Measurements from ENCODE around the gene METTL3. TPM values are rescaled to one million over a fixed set of nuclear protein-coding genes. Genes with fewer than 3 reads are reported as not detected.
A peak's percentile ranks its signal among the peaks of the same experiment; 100 is the strongest.

METTL3 gene
- total and polyA plus RNA-seq, 2 of the 13 experiments (the other 11 are each of a cell fraction or from before 2014, with no cell fraction given) = 123 to 130 TPM

- intact Hi-C loops (cut with micrococcal nuclease; ENCODE audit: unreplicated experiment) = no loop called here
These were observed 32.8 kb upstream of the METTL3 start for GRCh38 chr14:21543963-21544362.

GRCh38 chr14:21543521-21543960, 32.4 kb upstream of the METTL3 start:
- Histone ChIP-seq H3K9me3 (ENCODE audit: low read length) (no peaks in the 10 kb centered on the region), H3K9ac (ENCODE audit: insufficient read depth, low read depth, low read length) (no peak overlapping the region), H3K27me3 (ENCODE audit: control insufficient read depth in 1 of 2, insufficient read depth in 2 of 2, low read length in 2 of 2) (no peaks in the 10 kb centered on the region), H2AFZ (ENCODE audit: low read length) (no peak overlapping the region), H3K4me1 (ENCODE audit: insufficient read depth, low read length) (peaks cover 17% of the 10 kb centered on the region; the same call in 1 of the 2 replicates), H3K4me2 (ENCODE audit: low read depth, low read length) (no peak overlapping the region), H3K4me3 (replicated peaks in 1 of 3; ENCODE audit: insufficient read depth in 1 of 3, low read depth in 2 of 3, low read length in 3 of 3) (no peak overlapping the region), H3K36me3 (replicated peaks in 1 of 2; ENCODE audit: control insufficient read depth in 1 of 2, insufficient read depth in 2 of 2, low read length in 2 of 2) (no peaks in the 10 kb centered on the region), H3K27ac (ENCODE audit: extremely low read length, insufficient read depth, low read length) (no peak overlapping the region), H4K20me1 (ENCODE audit: insufficient read depth, low read length) (no peaks in the 10 kb centered on the region), H3K79me2 (ENCODE audit: insufficient read depth, low read length) (no peaks in the 10 kb centered on the region)
- BruUV-seq (replicated peaks) = no TSS peak
- intact Hi-C loops (cut with micrococcal nuclease; ENCODE audit: unreplicated experiment) = no loop called here
- no peak for DNase-seq (ENCODE audit: low spot score)
- TF ChIP-seq PCBP2 (optimal IDR thresholded peaks at IDR 0.05; ENCODE audit: low read depth, low read length, poor library complexity, severe bottlenecking) (peak; percentile 74), ZBTB49 (CRISPR knock-in tag; IDR thresholded peaks at IDR 0.05; ENCODE audit: borderline replicate concordance) (no peak), ZBTB8A (CRISPR knock-in tag; IDR thresholded peaks at IDR 0.05; ENCODE audit: borderline replicate concordance, low read depth) (no peak), ZFP36L2 (CRISPR knock-in tag; IDR thresholded peaks at IDR 0.05) (no peak), CREB3 (CRISPR knock-in tag; IDR thresholded peaks at IDR 0.05) (no peak), FOXO4 (CRISPR knock-in tag; conservative IDR thresholded peaks at IDR 0.05) (no peak), TFE3 (CRISPR knock-in tag; IDR thresholded peaks at IDR 0.05) (no peak), TP53 (CRISPR knock-in tag; conservative IDR thresholded peaks at IDR 0.05) (no peak)
- no peak for FAIRE-seq
- in situ Hi-C loops (cut with HindIII; ENCODE audit: extremely low pct_ligation_motif_present, low pct_unique_long_range_greater_than_20kb) = no loop called here
- WGBS (ENCODE audit: low lambda C conversion rate) = 46% methylated on average over 7 of the region's 7 CpGs
- CTCF ChIA-PET (ENCODE audit: low intra/inter-chr PET ratio, low total read pairs) = no interaction called here
- ATAC-seq = no peak
- POLR2A ChIA-PET = no interaction called here

More at GRCh38 chr14:21543963-21544362, 32.8 kb upstream of the METTL3 start:
- Histone ChIP-seq H3K27ac (ENCODE audit: extremely low read length, insufficient read depth, low read length) (no peak overlapping the region), H3K4me1 (ENCODE audit: insufficient read depth, low read length) (peaks cover 17% of the 10 kb centered on the region; the same call in 1 of the 2 replicates), H3K27me3 (ENCODE audit: control insufficient read depth in 1 of 2, insufficient read depth in 2 of 2, low read length in 2 of 2) (no peaks in the 10 kb centered on the region), H4K20me1 (ENCODE audit: insufficient read depth, low read length) (no peaks in the 10 kb centered on the region), H3K4me2 (ENCODE audit: low read depth, low read length) (no peak overlapping the region), H3K4me3 (replicated peaks in 1 of 3; ENCODE audit: insufficient read depth in 1 of 3, low read depth in 2 of 3, low read length in 3 of 3) (no peak overlapping the region), H3K9me3 (ENCODE audit: low read length) (no peaks in the 10 kb centered on the region), H3K79me2 (ENCODE audit: insufficient read depth, low read length) (no peaks in the 10 kb centered on the region), H3K9ac (ENCODE audit: insufficient read depth, low read depth, low read length) (no peak overlapping the region), H3K36me3 (replicated peaks in 1 of 2; ENCODE audit: control insufficient read depth in 1 of 2, insufficient read depth in 2 of 2, low read length in 2 of 2) (no peaks in the 10 kb centered on the region), H2AFZ (ENCODE audit: low read length) (no peak overlapping the region)
- FAIRE-seq = no peak
- no peak for DNase-seq (ENCODE audit: low spot score)
- POLR2A ChIA-PET = no interaction called here
- CTCF ChIA-PET (ENCODE audit: low intra/inter-chr PET ratio, low total read pairs) = no interaction called here
- TF ChIP-seq ZNF652 (CRISPR knock-in tag; IDR thresholded peaks at IDR 0.05; ENCODE audit: borderline replicate concordance, low read depth) = peak; percentile 65; the same call in 1 of the 2 replicates
- TF ChIP-seq PCBP2 (optimal IDR thresholded peaks at IDR 0.05; ENCODE audit: low read depth, low read length, poor library complexity, severe bottlenecking) = peak; percentile 0
- TF ChIP-seq MAF1 (CRISPR knock-in tag; IDR thresholded peaks at IDR 0.05; ENCODE audit: borderline replicate concordance) = no peak
- BruUV-seq (replicated peaks) = no TSS peak
- 33% methylated on average over 5 of the region's 5 CpGs for WGBS (ENCODE audit: low lambda C conversion rate)
- no peak for ATAC-seq
- in situ Hi-C loops (cut with HindIII; ENCODE audit: extremely low pct_ligation_motif_present, low pct_unique_long_range_greater_than_20kb) = no loop called here
